ENCODE data around the gene OXSR1. TPM values are rescaled to one million over a fixed set of nuclear protein-coding genes. Genes with fewer than 3 reads are reported as not detected.

The OXSR1 gene
- total RNA-seq, 6 experiments from 2014 or later = 12.0 to 20.3 (median 15.2) TPM

DNA sequence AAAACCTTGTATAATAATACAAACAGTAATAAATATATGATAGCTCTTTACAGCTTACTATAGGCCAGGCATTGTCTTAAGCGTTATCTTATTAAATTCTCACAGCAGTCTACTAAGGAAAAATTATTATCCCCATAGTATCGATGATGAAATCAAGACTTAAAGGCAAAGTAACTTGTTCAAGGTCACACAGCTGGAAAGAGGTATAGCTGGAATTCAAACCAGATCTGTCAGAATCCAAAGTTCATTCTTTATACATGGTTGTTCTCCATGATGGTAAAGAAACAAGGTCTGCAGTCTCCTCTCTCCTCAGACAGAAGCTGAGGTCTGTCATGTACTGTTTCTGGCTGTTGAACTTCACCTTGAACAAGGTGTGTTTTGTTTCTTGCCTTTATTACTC is 84.9 kb downstream of the OXSR1 start:
- Histone ChIP-seq H3K9me3 (no peaks in the 10 kb centered on the region), H3K4me1 (no peaks in the 10 kb centered on the region), H3K27me3 (no peaks in the 10 kb centered on the region), H3K4me3 (no peak overlapping the region), H3K36me3 (peaks cover 0 to 72% (median 8%) of the 10 kb centered on the region in 4 donors), H3K27ac (no peak overlapping the region)
- DNase-seq (no peak), ATAC-seq (no peak)
- intact Hi-C loops (cut with DNase I) = no loop called here
- TF ChIP-seq POLR2A (IDR thresholded peaks at IDR 0.05) = no peak
- TF ChIP-seq, protein P1, sequence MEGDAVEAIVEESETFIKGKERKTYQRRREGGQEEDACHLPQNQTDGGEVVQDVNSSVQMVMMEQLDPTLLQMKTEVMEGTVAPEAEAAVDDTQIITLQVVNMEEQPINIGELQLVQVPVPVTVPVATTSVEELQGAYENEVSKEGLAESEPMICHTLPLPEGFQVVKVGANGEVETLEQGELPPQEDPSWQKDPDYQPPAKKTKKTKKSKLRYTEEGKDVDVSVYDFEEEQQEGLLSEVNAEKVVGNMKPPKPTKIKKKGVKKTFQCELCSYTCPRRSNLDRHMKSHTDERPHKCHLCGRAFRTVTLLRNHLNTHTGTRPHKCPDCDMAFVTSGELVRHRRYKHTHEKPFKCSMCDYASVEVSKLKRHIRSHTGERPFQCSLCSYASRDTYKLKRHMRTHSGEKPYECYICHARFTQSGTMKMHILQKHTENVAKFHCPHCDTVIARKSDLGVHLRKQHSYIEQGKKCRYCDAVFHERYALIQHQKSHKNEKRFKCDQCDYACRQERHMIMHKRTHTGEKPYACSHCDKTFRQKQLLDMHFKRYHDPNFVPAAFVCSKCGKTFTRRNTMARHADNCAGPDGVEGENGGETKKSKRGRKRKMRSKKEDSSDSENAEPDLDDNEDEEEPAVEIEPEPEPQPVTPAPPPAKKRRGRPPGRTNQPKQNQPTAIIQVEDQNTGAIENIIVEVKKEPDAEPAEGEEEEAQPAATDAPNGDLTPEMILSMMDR (IDR thresholded peaks at IDR 0.05) = no peak
- 100% methylated on average over 2 of the region's 2 CpGs for WGBS (ENCODE audit: insufficient coverage, low coverage, low lambda C conversion rate, missing lambda C conversion rate)

DNA sequence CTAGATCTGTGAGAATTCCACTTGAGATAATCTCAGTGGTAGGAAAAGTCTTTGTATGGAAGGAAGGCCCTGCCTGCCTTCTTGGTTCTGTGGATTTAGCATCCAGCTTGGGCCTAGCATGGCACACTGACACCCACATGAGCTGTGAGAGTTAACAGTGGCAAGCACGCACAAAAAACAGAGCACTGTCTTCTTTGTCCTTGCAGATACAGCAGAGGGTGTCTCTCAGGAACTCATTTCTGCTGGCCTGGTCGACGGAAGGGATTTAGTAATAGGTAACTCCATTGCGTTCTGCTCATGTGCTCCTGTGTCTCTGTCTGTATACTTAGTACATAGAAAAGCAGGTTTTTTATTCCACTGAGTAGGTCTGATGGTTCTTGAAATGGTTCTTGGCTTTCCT is 85.9 kb downstream of the OXSR1 start:
- ATAC-seq (no peak), DNase-seq (no peak)
- no peak overlapping the region for H3K4me3 ChIP-seq
- intact Hi-C loops (cut with DNase I) = no loop called here
- H3K27ac ChIP-seq = no peak overlapping the region
- no peaks in the 10 kb centered on the region for H3K27me3 ChIP-seq
- H3K9me3 ChIP-seq = no peaks in the 10 kb centered on the region
- WGBS (ENCODE audit: insufficient coverage, low coverage, low lambda C conversion rate, missing lambda C conversion rate) = 89% methylated on average over 4 of the region's 4 CpGs
- TF ChIP-seq, protein P1 (IDR thresholded peaks at IDR 0.05) = no peak
- TF ChIP-seq POLR2A (IDR thresholded peaks at IDR 0.05) = no peak
- H3K4me1 ChIP-seq = no peaks in the 10 kb centered on the region
- peaks cover 0 to 70% (median 8%) of the 10 kb centered on the region in 4 donors for H3K36me3 ChIP-seq

DNA sequence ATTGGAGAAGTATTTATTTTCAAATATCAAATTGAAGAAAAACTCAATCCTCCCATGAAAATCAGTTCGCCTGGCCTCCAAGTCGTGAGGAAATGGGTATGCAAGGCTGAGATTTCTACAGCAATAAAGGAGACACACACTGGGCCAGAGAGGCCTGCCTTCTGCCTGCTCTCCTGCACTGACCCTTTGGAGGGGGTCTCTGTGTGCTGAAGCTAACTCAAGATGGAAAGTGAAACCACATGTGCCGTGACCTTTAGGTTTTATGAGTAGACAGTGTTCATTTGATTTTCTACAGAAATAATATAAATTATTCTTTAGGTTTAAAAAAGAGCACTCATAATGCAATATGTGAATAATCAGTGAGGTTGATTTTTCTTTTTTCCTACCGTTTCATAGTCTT is 88.4 kb downstream of the OXSR1 start:
- ATAC-seq (no peak), DNase-seq (no peak)
- TF ChIP-seq POLR2A (IDR thresholded peaks at IDR 0.05) = no peak
- TF ChIP-seq, protein P1 (IDR thresholded peaks at IDR 0.05) = no peak
- H3K4me3 ChIP-seq = no peak overlapping the region
- H3K27ac ChIP-seq = no peak overlapping the region
- 97% methylated on average over 4 of the region's 4 CpGs for WGBS (ENCODE audit: insufficient coverage, low coverage, low lambda C conversion rate, missing lambda C conversion rate)
- H3K4me1 ChIP-seq = no peaks in the 10 kb centered on the region
- H3K27me3 ChIP-seq = no peaks in the 10 kb centered on the region
- peaks cover 0 to 53% (median 3%) of the 10 kb centered on the region in 4 donors for H3K36me3 ChIP-seq
- no peaks in the 10 kb centered on the region for H3K9me3 ChIP-seq
- intact Hi-C loops (cut with DNase I) = no loop called here

DNA sequence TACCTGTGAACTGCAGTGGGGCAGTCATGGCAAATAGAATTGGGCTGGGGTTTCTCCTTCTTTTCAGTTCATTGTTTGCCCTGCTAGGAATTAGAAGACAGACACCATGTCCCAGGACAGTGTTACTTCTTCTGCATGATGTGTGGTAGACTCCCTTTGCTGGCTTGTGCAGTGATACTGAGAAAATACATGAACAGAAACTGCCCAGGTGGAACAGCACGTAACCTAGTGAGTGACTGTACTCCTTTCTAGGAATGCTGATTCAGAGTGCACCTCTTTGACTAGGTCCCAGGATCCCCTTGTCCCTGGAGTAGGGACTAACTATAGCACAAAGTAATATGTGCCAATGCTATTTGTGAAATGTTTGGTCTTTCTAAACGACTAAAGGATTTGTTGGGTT is 89.5 kb downstream of the OXSR1 start:
- 84% methylated on average over 2 of the region's 2 CpGs for WGBS (ENCODE audit: insufficient coverage, low coverage, low lambda C conversion rate, missing lambda C conversion rate)
- DNase-seq = no peak

More for the DNA sequence above, 89.5 kb downstream of the OXSR1 start:
- Histone ChIP-seq H3K36me3 (peaks cover 0 to 42% (median 3%) of the 10 kb centered on the region in 4 donors), H3K4me1 (no peaks in the 10 kb centered on the region), H3K27ac (no peak overlapping the region), H3K27me3 (no peaks in the 10 kb centered on the region), H3K4me3 (no peak overlapping the region), H3K9me3 (no peaks in the 10 kb centered on the region)
- intact Hi-C loops (cut with DNase I) = no loop called here
- ATAC-seq = no peak
- TF ChIP-seq POLR2A (IDR thresholded peaks at IDR 0.05) = no peak
- TF ChIP-seq, protein P1 (IDR thresholded peaks at IDR 0.05) = no peak
